Measurements from ENCODE around the gene DGCR6L.
A peak's percentile ranks its signal among the peaks of the same experiment; 100 is the strongest.
"Not testable (repeated sequence)": the region's sequence is repeated elsewhere in the genome, so short reads cannot be mapped to it uniquely, and the experiment has no call there.

Gene DGCR6L

DNA sequence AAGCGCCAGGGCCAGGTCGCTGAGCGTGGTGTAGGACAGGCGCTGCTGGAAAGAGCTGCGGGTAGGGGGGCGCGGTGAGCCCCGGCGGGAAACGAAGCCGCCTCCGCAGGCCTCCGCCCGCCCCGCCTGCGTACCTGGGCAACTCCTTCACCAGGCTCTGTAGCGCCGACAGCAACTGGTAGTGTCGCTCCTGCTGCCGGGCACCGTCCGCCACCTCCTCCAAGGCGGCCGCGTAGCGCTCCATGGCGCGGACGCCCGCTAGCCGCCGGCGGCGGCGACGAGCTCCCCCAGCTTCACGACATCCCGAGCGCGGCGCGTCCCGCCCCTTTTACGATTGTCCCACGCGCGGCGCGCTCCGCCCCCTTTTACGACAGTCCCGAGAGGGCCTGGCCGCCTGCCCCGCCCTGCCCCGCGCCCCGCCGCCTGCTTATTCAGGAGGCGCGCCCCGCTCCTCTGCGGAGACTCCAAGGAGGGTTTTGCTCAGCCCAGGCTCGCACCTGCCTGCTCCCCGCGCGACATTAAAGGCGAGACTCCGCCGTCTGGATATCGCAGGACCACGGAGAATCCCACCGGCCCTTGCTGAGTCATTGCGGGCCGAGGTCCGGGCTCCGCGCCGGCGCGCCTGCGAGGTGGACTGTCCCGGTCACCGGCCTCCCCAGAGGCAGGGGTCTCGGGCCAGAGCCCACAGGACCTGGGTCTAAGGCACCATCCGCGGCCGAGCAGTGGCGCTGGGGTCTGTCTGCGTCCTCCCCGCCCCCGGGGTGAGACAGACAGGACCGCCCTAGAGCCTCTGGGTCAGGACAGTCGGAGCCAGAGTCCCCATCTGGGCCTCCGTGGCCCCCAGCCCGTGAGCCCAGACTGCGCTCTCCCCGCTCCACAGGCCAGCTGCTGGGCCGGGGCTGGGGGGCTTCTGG is at the start of gene DGCR6L:
DGCR6L (minus strand) TSS at position 316 of the 914 bp plus-strand sequence; CDS start at position 244, 72 bp downstream.
- peak; percentile 99 for DNase-seq

DNA sequence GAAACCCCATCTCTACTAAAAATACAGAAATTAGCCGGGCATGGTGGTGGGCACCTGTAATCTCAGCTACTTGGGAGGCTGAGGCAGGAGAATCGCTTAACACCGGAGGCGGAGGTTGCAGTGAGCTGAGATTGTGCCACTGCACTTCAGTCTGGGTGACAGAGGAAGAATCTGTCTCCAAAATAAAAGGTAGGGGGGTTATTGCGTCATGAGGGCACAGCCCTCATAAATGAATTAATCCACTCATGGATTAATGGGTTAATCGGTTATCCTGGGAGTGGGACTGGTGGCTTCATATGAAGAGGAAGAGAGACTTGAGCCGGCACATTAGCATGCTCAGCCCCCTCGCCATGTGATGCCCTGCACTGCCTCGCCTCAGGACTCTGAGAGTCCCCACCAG is 49.0 kb upstream of the DGCR6L start:
- not testable (repeated sequence) for DNase-seq

DNA sequence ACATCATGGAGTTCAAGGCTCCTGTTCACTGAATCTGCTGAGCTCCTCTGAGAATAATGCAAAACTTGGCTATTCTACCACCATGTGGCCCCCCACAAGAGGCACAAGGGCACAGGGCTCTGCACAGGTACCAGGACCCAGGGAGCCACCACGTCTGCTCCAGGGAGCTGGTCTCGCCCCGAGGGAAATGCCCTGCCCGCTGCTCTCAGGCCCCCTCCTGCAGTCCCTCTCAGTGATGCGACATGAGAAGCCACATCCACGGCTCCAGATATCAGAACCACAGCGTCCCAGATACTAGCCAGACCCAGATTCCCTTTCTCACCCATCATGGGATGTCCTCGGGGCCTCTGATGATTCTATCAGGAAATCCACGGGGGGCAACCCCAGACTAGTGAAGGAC is 47.0 kb upstream of the DGCR6L start:
- not testable (repeated sequence) for DNase-seq

DNA sequence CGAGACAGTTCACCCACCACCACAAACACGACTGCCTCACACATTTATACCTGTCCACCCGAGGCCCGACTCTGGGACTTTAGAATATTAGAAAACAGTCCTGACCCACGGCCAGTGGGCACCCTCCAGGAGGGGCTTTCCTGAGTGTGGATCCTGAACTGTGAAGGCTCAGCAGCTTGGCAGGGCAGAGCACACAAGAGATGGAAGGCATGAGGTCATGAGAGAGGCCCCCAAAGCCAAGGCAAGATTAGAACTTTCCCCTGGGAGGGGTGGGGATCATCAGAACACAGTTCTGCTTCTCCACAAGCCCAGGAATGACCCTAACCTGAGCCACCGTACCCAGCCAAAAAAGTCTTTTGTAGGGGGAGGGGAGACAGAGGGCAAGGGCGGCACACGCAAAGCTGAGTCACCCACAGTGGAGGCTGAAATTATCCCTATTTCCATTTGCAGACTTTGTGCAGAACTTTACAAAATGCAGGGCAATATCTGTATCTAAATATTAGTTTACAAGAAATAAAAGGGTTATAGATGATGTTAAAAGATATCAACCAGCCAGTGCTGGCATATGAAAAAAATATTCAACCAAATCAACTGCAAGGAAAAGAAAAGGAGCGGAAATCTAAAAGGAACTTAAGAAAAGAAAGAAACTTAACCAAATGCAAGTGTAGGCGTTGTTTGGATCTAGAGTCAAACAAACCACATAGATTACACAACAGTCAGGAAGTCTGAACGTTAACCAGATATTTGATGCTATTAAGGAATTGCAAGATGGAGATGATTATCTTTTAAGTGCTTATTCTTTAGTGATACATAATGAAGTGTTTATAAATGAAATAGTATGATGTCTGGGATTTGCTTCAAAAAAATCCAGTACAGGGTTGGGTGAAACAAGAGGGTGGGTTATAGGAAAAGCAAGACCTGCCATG is 44.7 kb upstream of the DGCR6L start:
- DNase-seq = peak; percentile 31

DNA sequence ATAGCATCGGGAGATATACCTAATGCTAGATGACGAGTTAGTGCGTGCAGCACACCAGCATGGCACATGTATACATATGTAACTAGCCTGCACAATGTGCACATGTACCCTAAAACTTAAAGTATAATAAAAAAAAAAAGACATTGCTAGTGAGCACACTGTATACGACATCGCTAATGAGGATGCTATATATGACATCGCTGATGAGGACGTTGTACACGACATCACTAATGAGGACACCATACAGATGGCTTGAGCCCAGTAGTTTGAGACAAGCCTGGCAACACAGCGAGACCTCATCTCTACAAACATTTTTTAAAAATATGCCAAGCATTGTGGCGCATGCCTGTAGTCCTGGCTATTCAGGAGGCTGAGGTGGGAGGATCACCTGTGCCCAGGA is 42.5 kb upstream of the DGCR6L start:
- not testable (repeated sequence) for DNase-seq

DNA sequence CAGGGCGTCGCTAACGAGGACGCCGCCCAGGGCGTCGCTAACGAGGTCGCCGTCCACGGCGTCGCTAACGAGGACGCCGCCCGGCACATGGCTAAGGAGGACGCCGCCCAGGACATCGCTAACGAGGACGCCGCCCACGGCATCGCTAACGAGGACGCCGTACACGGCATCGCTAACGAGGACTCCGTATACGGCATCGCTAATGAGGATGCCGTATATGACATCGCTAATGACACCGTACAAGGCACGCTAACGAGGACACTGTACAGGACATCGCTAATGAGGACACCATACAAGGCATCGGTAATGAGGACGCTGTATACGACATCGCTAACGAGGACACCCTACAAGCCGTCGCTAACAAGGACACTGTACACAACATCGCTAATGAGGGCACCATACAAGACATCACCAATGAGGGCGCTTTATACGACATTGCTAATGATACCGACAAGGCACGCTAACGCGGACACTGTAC is 41.9 kb upstream of the DGCR6L start:
- DNase-seq = not testable (repeated sequence)

DNA sequence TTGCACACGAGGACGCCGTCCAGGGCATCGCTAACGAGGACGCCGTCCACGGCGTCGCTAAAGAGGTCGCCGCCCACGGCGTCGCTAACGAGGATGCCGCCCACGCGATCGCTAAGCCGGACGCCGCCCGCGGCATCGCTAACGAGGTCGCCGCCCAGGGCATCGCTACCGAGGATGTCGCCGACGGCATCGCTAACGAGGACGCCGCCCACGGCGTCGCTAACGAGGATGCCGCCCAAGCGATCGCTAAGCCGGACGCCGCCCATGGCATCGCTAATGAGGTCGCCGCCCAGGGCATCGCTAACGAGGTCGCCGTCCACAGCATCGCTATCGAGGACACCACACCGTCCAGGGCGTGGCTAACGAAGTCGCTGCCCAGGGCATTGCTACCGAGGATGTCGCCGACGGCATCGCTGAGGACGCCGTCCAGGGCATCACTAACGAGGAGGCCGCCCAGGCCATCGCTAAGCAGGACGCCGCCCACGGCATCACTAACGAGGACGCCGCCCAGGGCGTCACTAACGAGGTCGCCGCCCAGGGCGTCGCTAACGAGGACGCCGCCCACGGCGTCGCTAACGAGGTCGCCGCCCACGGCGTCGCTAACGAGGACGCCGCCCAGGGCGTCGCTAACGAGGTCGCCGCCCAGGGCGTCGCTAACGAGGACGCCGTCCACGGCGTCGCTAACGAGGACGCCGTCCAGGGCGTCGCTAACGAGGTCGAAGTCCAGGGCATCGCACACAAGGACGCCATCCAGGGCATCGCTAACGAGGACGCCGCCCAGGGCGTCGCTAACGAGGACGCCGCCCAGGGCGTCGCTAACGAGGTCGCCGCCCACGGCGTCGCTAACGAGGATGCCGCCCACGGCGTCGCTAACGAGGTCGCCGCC is 41.2 kb upstream of the DGCR6L start:
- DNase-seq = not testable (repeated sequence)

DNA sequence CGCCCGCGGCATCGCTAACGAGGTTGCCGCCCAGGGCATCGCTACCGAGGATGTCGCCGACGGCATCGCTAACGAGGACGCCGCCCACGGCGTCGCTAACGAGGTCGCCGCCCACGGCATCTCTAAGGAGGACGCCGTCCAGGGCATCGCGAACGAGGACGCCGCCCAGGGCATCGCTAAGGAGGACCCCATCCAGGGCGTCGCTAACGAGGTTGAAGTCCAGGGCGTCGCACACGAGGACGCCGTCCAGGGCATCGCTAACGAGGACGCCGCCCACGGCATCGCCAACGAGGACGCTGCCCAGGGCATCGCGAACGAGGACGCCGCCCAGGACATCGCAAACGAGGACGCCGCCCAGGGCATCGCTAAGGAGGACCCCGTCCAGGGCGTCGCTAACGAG is 40.4 kb upstream of the DGCR6L start:
- not testable (repeated sequence) for DNase-seq

DNA sequence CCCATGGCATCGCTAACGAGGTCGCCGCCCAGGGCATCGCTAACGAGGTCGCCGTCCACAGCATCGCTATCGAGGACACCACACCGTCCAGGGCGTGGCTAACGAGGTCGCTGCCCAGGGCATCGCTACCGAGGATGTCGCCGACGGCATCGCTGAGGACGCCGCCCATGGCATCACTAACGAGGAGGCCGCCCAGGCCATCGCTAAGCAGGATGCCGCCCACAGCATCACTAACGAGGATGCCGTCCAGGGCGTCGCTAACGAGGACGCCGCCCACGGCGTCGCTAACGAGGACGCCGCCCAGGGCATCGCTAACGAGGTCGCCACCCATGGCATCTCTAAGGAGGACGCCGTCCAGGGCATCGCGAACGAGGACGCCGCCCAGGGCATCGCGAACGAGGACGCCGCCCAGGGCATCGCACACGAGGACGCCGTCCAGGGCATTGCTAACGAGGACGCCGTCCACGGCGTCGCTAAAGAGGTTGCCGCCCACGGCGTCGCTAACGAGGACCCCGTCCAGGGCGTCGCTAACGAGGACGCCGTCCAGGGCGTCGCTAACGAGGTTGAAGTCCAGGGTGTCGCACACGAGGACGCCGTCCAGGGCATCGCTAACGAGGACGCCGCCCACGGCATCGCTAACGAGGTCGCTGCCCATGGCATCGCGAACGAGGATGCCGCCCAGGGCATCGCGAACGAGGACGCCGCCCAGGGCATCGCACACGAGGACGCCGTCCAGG is 38.8 kb upstream of the DGCR6L start:
- DNase-seq = not testable (repeated sequence)

DNA sequence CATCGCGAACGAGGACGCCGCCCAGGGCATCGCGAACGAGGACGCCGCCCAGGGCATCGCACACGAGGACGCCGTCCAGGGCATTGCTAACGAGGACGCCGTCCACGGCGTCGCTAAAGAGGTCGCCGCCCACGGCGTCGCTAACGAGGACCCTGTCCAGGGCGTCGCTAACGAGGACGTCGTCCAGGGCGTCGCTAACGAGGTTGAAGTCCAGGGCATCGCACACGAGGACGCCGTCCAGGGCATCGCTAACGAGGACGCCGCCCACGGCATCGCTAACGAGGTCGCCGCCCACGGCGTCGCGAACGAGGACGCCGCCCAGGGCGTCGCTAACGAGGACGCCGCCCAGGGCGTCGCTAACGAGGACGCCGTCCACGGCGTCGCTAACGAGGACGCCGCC is 38.1 kb upstream of the DGCR6L start:
- DNase-seq = not testable (repeated sequence)

DNA sequence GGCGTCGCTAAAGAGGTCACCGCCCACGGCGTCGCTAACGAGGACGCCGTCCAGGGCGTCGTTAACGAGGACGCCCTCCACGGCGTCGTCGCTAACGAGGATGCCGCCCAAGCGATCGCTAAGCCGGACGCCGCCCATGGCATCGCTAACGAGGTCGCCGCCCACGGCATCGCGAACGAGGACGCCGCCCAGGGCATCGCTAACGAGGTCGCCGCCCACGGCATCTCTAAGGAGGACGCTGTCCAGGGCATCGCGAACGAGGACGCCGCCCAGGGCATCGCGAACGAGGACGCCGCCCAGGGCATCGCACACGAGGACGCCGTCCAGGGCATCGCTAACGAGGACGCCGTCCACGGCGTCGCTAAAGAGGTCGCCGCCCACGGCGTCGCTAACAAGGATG is 37.0 kb upstream of the DGCR6L start:
- not testable (repeated sequence) for DNase-seq

DNA sequence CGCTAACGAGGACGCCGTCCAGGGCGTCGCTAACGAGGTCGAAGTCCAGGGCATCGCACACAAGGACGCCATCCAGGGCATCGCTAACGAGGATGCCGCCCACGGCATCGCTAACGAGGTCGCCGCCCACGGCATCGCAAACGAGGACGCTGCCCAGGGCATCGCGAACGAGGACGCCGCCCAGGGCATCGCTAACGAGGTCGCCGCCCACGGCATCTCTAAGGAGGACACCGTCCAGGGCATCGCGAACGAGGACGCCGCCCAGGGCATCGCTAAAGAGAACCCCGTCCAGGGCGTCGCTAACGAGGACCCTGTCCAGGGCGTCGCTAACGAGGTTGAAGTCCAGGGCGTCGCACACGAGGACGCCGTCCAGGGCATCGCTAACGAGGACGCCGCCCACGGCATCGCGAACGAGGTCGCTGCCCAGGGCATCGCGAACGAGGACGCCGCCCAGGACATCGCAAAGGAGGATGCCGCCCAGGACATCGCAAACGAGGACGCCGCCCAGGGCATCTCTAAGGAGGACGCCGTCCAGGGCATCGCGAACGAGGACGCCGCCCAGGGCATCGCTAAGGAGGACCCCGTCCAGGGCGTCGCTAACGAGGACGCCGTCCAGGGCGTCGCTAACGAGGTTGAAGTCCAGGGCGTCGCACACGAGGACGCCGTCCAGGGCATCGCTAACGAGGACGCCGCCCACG is 36.2 kb upstream of the DGCR6L start:
- not testable (repeated sequence) for DNase-seq

DNA sequence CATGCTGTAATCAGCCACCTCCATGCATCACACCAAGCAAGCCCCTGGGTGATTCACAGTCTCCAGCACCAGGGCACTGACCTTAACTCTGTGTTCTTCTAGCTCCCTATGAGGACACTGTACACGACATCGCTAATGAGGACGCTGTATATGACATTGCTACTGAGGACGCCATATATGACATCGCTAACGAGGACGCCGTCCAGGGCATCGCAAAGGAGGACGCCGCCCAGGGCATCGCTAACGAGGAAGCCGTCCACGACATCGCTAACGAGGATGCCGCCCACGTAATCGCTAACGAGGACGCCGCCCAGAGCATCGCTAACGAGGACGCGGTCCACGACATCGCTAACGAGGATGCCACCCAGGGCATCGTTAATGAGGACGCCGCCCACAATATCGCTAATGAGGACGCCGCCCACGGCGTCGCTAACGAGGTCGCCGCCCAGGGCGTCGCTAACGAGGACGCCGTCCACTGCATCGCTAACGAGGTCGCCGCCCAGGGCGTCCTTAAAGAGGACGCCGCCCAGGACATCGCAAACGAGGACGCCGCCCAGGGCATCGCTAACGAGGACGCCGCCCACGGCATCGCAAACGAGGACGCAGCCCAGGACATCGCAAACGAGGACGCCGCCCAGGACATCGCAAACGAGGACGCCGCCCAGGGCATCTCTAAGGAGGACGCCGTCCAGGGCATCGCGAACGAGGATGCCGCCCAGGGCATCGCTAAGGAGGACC is 34.5 kb upstream of the DGCR6L start:
- no peak for DNase-seq

DNA sequence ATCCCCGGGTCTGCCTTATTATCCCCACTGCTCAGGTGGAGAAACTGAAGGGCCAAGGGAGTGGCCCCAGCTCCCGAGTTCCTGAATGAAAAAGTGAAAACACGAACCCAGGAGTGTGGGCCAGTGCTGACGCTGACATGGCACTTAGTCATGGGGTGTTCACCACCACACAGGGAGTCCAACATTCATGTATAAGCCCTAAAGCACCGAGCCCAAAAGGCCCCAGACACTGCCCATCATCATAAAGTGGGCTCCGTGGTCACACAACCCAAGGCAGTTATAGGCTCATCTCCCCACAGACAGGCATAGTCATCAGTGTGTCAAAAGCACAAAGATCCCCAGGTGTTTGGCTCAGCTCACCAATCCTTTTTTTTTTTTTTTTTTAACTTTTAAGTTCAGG is 32.7 kb upstream of the DGCR6L start:
- DNase-seq = not testable (repeated sequence)

DNA sequence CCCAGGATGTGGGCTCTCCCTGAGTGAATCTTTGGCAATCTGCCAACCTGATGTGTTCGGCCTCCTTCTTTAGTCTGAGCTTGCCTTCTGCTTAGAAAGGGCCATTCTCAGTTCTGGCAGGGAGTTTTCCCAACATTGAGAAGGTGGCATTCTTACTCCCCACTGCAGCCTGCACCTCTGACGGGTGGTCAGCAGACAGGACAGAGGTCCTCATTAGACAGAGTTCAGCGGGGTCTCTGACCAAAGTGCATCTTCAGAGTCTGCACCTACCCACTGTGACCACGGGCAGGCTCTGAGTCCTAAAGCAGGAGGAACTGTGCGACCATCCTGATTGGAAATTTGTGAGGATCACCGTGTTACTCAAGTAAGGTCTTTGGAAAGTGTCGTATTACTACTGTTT is 26.7 kb upstream of the DGCR6L start:
- DNase-seq = not testable (repeated sequence)

DNA sequence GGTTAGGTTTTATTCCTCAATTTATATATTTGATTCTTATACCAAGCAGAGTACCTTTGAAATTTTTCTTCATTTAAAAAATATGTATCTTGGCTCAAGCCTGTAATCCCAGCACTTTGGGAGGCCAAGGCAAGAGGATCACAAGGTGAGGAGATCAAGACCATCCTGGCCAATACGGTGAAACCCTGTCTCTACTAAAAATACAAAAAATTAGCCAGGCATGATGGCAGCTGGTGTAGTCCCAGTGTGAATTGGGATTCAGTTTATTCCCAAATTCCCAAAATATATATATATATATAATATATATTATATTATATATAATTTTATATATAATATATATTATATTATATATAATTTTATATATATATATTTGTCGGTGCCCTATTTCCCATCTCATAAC is 18.4 kb upstream of the DGCR6L start:
- not testable (repeated sequence) for DNase-seq

DNA sequence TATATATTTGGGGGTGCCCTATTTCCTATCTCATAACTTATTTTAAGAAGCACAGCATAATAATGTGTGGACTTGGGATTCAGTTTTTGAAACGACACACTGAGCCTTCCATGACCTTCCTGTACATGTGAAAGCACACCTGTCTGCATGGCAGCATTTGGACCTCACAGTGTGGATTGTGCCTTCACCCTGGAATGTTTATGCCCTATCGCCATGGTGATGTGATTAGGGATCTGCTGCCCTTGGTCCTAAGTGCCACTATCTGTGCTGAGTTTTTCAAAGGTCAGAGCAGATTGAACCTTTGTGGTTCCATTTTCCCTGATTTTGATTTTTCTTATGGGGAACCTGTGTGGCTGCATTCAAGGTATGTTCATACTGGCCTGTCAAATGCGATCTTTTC is 17.9 kb upstream of the DGCR6L start:
- DNase-seq = not testable (repeated sequence)

DNA sequence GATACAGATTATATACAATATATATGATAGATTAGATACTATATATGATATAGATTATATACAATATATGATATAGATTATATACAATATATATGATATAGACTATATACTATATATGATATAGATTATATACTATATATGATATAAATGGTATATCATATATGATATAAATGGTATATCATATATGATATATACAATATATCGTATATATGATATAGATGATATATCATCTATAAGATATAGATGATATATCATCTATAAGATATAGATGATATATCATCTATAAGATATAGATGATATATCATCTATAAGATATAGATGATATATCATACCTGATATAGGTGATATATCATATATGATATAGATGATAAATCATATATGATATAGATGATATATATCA is 16.7 kb upstream of the DGCR6L start:
- DNase-seq = not testable (repeated sequence)

DNA sequence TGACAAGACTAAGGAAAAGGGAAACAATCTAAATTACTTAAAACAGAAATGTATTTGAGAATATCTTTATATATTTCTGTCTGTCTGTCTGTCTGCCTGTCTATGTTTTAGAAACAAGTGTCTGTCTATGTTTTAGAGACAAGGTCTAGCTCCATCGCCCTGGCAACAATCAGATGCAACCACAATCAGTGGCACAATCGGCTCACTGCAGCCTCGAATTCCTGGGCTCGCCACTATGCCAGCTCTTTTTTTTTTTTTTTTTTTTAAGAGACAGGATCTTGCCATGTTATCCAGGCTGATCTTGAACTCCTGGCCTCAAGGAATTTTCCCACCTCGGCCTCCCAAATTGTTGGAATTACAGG is 8.7 kb upstream of the DGCR6L start:
- DNase-seq = peak; percentile 43

DNA sequence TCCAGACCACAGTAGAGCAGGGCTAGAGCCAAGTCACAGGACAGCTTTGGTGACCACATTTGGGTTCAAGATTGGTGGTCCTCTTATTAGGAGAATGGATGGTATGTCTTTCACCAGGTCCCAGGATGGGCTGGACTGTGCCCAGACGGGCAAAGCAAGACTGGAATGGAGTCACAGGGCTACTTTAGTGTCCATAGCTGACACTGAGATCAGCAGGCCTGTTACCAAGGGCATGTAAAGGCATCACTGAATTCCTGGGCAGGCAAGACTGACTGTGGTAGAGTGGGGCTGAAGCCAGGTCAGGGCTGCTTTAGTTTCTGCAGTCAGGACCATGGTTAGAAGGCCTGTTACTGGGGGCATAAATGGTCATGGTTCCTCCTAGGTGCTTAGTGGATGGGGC is 6.1 kb upstream of the DGCR6L start:
- DNase-seq = not testable (repeated sequence)

Measured in CD4-positive, alpha-beta T cell treated with Interleukin-17A for 4 hours (primary cell).